Astrocyte (in vitro differentiated cells and primary cell): ENCODE results near the gene HNRNPF. TPM values are rescaled to one million over a fixed set of nuclear protein-coding genes. Genes with fewer than 3 reads are reported as not detected.

Experiments used
- DNase-seq: peaks from one replicate; pipeline ENCODE4 v3.0.0-alpha.2; 2010; ENCODE audit warnings: low read depth
- FAIRE-seq: peaks from 2 replicates; lab custom pipeline; 2011; peaks lifted over from hg19 to GRCh38; lab: Jason Lieb, UNC
- H2AFZ ChIP-seq: 2 replicates; pipeline ENCODE4 v1.6.0; 2012; ENCODE audit warnings: low read depth, low read length, inconsistent platforms
- H3K27ac ChIP-seq: 2 replicates; pipeline ENCODE4 v1.5.1; 2011; ENCODE audit warnings: low read depth, low read length, inconsistent platforms
- H3K27me3 ChIP-seq: 2 replicates; pipeline ENCODE4 v1.6.0; 2011; ENCODE audit warnings: low read length, inconsistent platforms; ENCODE audit not compliant: insufficient read depth
- H3K36me3 ChIP-seq: 2 replicates; pipeline ENCODE4 v1.5.1; 2011; ENCODE audit warnings: low read length, inconsistent platforms; ENCODE audit not compliant: insufficient read depth
- H3K4me1 ChIP-seq: 2 replicates; pipeline ENCODE4 v1.5.1; 2011; ENCODE audit warnings: low read length, inconsistent platforms; ENCODE audit not compliant: insufficient read depth
- H3K4me2 ChIP-seq: 2 replicates; pipeline ENCODE4 v1.6.0; 2012; ENCODE audit warnings: low read length, inconsistent platforms
- H3K4me3 ChIP-seq: 2 replicates; pipeline ENCODE4 v1.5.1; 2011; ENCODE audit warnings: low read depth, mild to moderate bottlenecking, low read length, inconsistent platforms; ENCODE audit not compliant: insufficient read depth
- H3K79me2 ChIP-seq: 2 replicates; pipeline ENCODE4 v1.6.0; 2012; ENCODE audit warnings: mild to moderate bottlenecking, low read length, inconsistent platforms; ENCODE audit not compliant: insufficient read depth
- H3K9ac ChIP-seq: 2 replicates; pipeline ENCODE4 v1.6.0; 2012; ENCODE audit warnings: mild to moderate bottlenecking, low read length, inconsistent platforms
- H3K9me3 ChIP-seq: 2 replicates; pipeline ENCODE4 v1.5.1; 2012; ENCODE audit warnings: low read depth, mild to moderate bottlenecking, low read length, inconsistent platforms; ENCODE audit not compliant: insufficient read depth
- H4K20me1 ChIP-seq: 2 replicates; pipeline ENCODE4 v1.6.0; 2012; ENCODE audit warnings: low read length, inconsistent platforms; ENCODE audit not compliant: insufficient read depth
- H3K27ac Mint-ChIP-seq: one replicate; pipeline ENCODE4 v1.8.0; 2021; ENCODE audit warnings: mild to moderate bottlenecking, mixed read lengths; ENCODE audit not compliant: unreplicated experiment
- H3K27me3 Mint-ChIP-seq: one replicate; pipeline ENCODE4 v1.8.0; 2021; ENCODE audit warnings: low read depth, mixed read lengths; ENCODE audit not compliant: unreplicated experiment
- H3K36me3 Mint-ChIP-seq: one replicate; pipeline ENCODE4 v1.8.0; 2021; ENCODE audit warnings: low read depth, mixed read lengths; ENCODE audit not compliant: unreplicated experiment
- H3K4me1 Mint-ChIP-seq: one replicate; pipeline ENCODE4 v1.8.0; 2021; ENCODE audit warnings: low read depth, mixed read lengths; ENCODE audit not compliant: unreplicated experiment
- H3K4me3 Mint-ChIP-seq: one replicate; pipeline ENCODE4 v1.8.0; 2021; ENCODE audit warnings: mild to moderate bottlenecking, moderate library complexity, mixed read lengths; ENCODE audit not compliant: unreplicated experiment
- H3K9me3 Mint-ChIP-seq: one replicate; pipeline ENCODE4 v1.8.0; 2021; ENCODE audit warnings: mild to moderate bottlenecking, mixed read lengths; ENCODE audit not compliant: unreplicated experiment
- CTCF ChIP-seq: IDR thresholded peaks from 2 replicates; pipeline ENCODE4 v1.5.1; 2011; ENCODE audit warnings: low read depth, mild to moderate bottlenecking, inconsistent platforms, low read length, moderate library complexity; ENCODE audit not compliant: insufficient read depth
- EZH2 ChIP-seq: IDR thresholded peaks from 2 replicates; pipeline ENCODE4 v1.6.1; 2012; ENCODE audit warnings: mild to moderate bottlenecking, low read length, inconsistent platforms; ENCODE audit not compliant: insufficient read depth
- total RNA-seq: library from RNA; stranded (reverse); gene quantifications from 2 replicates; pipeline ENCODE4 v1.2.1, GENCODE V29; 2021

The HNRNPF gene
- total RNA-seq, 1 donor from 2014 or later: 151 TPM

GRCh38 chr10:43340619-43341018, 68.4 kb downstream of the HNRNPF start:
- FAIRE-seq (no peak), DNase-seq (peak; percentile 59)
- Mint-ChIP-seq H3K27ac (no peak overlapping the region), H3K9me3 (no peaks in the 10 kb centered on the region), H3K27me3 (peaks cover 15% of the 10 kb centered on the region), H3K4me3 (no peak overlapping the region), H3K36me3 (no peaks in the 10 kb centered on the region), H3K4me1 (peaks cover 11% of the 10 kb centered on the region)
- no peak overlapping the region for H3K27ac ChIP-seq
- no peak overlapping the region for H3K4me2 ChIP-seq
- H3K4me3 ChIP-seq: no peak overlapping the region
- no peaks in the 10 kb centered on the region for H3K4me1 ChIP-seq
- no peaks in the 10 kb centered on the region for H3K79me2 ChIP-seq
- H3K27me3 ChIP-seq: peaks cover 4% of the 10 kb centered on the region
- H3K9ac ChIP-seq: no peak overlapping the region
- H3K36me3 ChIP-seq: no peaks in the 10 kb centered on the region
- TF ChIP-seq EZH2 (no peak), CTCF (no peak)
- no peak overlapping the region for H2AFZ ChIP-seq
- H3K9me3 ChIP-seq: no peaks in the 10 kb centered on the region
- no peaks in the 10 kb centered on the region for H4K20me1 ChIP-seq

GRCh38 chr10:43340101-43340500, 68.9 kb downstream of the HNRNPF start:
- H3K27ac ChIP-seq: no peak overlapping the region
- no peak for DNase-seq
- H3K4me3 ChIP-seq: no peak overlapping the region
- H3K36me3 Mint-ChIP-seq: no peaks in the 10 kb centered on the region
- H3K9ac ChIP-seq: no peak overlapping the region
- no peaks in the 10 kb centered on the region for H3K9me3 Mint-ChIP-seq
- H3K4me1 Mint-ChIP-seq: peaks cover 11% of the 10 kb centered on the region
- H3K9me3 ChIP-seq: no peaks in the 10 kb centered on the region
- peaks cover 4% of the 10 kb centered on the region for H3K27me3 ChIP-seq
- H3K36me3 ChIP-seq: no peaks in the 10 kb centered on the region
- no peaks in the 10 kb centered on the region for H3K4me1 ChIP-seq
- H3K4me3 Mint-ChIP-seq: no peak overlapping the region
- no peak for FAIRE-seq
- no peak overlapping the region for H2AFZ ChIP-seq
- H3K27ac Mint-ChIP-seq: no peak overlapping the region
- TF ChIP-seq EZH2 (no peak), CTCF (no peak)
- H4K20me1 ChIP-seq: no peaks in the 10 kb centered on the region
- peaks cover 15% of the 10 kb centered on the region for H3K27me3 Mint-ChIP-seq
- no peaks in the 10 kb centered on the region for H3K79me2 ChIP-seq
- no peak overlapping the region for H3K4me2 ChIP-seq

- Histone ChIP-seq H3K27me3 (peaks cover 4% of the 10 kb centered on the region), H3K36me3 (no peaks in the 10 kb centered on the region), H3K4me2 (no peak overlapping the region), H3K79me2 (no peaks in the 10 kb centered on the region), H3K9me3 (no peaks in the 10 kb centered on the region), H3K4me3 (no peak overlapping the region), H2AFZ (no peak overlapping the region), H3K27ac (no peak overlapping the region), H3K9ac (no peak overlapping the region), H4K20me1 (no peaks in the 10 kb centered on the region), H3K4me1 (no peaks in the 10 kb centered on the region)
- Mint-ChIP-seq H3K4me3 (no peak overlapping the region), H3K4me1 (peaks cover 11% of the 10 kb centered on the region), H3K9me3 (no peaks in the 10 kb centered on the region), H3K27me3 (peaks cover 13% of the 10 kb centered on the region), H3K27ac (no peak overlapping the region), H3K36me3 (no peaks in the 10 kb centered on the region)
- DNase-seq (no peak), FAIRE-seq (no peak)
- TF ChIP-seq EZH2 (no peak), CTCF (no peak)
Observed at GRCh38 chr10:43339136-43339535, 69.8 kb downstream of the HNRNPF start.
